ENCODE results near the gene PAM.

PAM gene

GRCh38 chr5:102863764-102864560, 108.9 kb downstream of the PAM start:
- TF ChIP-seq POLR2AphosphoS5 (IDR thresholded peaks at IDR 0.05; ENCODE audit: low read depth, low read length) (no peak), TAF1 (IDR thresholded peaks at IDR 0.05; ENCODE audit: borderline replicate concordance, insufficient read depth, low read length) (no peak), FOXP2 (optimal IDR thresholded peaks at IDR 0.05; ENCODE audit: borderline replicate concordance, extremely low read depth, extremely low read length, insufficient read depth) (no peak), SIN3A (IDR thresholded peaks at IDR 0.05; ENCODE audit: borderline replicate concordance, insufficient read depth, low read length) (no peak)
- TF ChIP-seq, protein P1, sequence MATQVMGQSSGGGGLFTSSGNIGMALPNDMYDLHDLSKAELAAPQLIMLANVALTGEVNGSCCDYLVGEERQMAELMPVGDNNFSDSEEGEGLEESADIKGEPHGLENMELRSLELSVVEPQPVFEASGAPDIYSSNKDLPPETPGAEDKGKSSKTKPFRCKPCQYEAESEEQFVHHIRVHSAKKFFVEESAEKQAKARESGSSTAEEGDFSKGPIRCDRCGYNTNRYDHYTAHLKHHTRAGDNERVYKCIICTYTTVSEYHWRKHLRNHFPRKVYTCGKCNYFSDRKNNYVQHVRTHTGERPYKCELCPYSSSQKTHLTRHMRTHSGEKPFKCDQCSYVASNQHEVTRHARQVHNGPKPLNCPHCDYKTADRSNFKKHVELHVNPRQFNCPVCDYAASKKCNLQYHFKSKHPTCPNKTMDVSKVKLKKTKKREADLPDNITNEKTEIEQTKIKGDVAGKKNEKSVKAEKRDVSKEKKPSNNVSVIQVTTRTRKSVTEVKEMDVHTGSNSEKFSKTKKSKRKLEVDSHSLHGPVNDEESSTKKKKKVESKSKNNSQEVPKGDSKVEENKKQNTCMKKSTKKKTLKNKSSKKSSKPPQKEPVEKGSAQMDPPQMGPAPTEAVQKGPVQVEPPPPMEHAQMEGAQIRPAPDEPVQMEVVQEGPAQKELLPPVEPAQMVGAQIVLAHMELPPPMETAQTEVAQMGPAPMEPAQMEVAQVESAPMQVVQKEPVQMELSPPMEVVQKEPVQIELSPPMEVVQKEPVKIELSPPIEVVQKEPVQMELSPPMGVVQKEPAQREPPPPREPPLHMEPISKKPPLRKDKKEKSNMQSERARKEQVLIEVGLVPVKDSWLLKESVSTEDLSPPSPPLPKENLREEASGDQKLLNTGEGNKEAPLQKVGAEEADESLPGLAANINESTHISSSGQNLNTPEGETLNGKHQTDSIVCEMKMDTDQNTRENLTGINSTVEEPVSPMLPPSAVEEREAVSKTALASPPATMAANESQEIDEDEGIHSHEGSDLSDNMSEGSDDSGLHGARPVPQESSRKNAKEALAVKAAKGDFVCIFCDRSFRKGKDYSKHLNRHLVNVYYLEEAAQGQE (IDR thresholded peaks at IDR 0.05; ENCODE audit: insufficient read depth in 1 of 2, low read depth in 2 of 2, low read length in 2 of 2) = no peak

DNA sequence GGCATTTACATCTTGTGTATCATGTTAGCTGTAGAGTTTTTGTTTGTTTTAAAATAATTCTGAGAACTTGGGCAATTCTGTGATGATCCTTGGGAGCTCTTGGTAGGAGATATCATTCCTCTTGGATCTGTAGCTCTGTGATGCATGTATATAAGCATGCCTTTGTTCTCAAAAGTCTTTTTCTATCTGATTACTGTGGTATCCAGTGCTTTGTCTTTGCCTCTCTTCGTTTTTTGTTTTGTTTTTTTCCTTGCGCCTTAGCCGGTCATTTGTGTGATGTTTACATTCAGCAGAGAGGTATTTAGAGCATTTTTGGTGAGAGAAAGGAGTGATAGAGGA, 110.0 kb downstream of the PAM start:
- TF ChIP-seq FOXP2 (optimal IDR thresholded peaks at IDR 0.05; ENCODE audit: borderline replicate concordance, extremely low read depth, extremely low read length, insufficient read depth) = no peak
- no peak for TF ChIP-seq TAF1 (IDR thresholded peaks at IDR 0.05; ENCODE audit: borderline replicate concordance, insufficient read depth, low read length)
- TF ChIP-seq SIN3A (IDR thresholded peaks at IDR 0.05; ENCODE audit: borderline replicate concordance, insufficient read depth, low read length) = no peak
- no peak for TF ChIP-seq POLR2AphosphoS5 (IDR thresholded peaks at IDR 0.05; ENCODE audit: low read depth, low read length)
- TF ChIP-seq, protein P1 (IDR thresholded peaks at IDR 0.05; ENCODE audit: insufficient read depth in 1 of 2, low read depth in 2 of 2, low read length in 2 of 2) = no peak

GRCh38 chr5:102865510-102866236, 110.6 kb downstream of the PAM start:
- TF ChIP-seq, protein P1 (IDR thresholded peaks at IDR 0.05; ENCODE audit: insufficient read depth in 1 of 2, low read depth in 2 of 2, low read length in 2 of 2) = no peak
- no peak for TF ChIP-seq POLR2AphosphoS5 (IDR thresholded peaks at IDR 0.05; ENCODE audit: low read depth, low read length)
- TF ChIP-seq FOXP2 (optimal IDR thresholded peaks at IDR 0.05; ENCODE audit: borderline replicate concordance, extremely low read depth, extremely low read length, insufficient read depth) = no peak
- TF ChIP-seq SIN3A (IDR thresholded peaks at IDR 0.05; ENCODE audit: borderline replicate concordance, insufficient read depth, low read length) = no peak
- no peak for TF ChIP-seq TAF1 (IDR thresholded peaks at IDR 0.05; ENCODE audit: borderline replicate concordance, insufficient read depth, low read length)

- TF ChIP-seq FOXP2 (optimal IDR thresholded peaks at IDR 0.05; ENCODE audit: borderline replicate concordance, extremely low read depth, extremely low read length, insufficient read depth) = no peak
- no peak for TF ChIP-seq SIN3A (IDR thresholded peaks at IDR 0.05; ENCODE audit: borderline replicate concordance, insufficient read depth, low read length)
- no peak for TF ChIP-seq TAF1 (IDR thresholded peaks at IDR 0.05; ENCODE audit: borderline replicate concordance, insufficient read depth, low read length)
- TF ChIP-seq, protein P1 (IDR thresholded peaks at IDR 0.05; ENCODE audit: insufficient read depth in 1 of 2, low read depth in 2 of 2, low read length in 2 of 2) = no peak
Measured at GRCh38 chr5:102866237-102866600, 111.1 kb downstream of the PAM start.

Measured in PFSK-1 (cell line).